ENCODE data around the gene THEM4. TPM values are rescaled to one million over a fixed set of nuclear protein-coding genes. Genes with fewer than 3 reads are reported as not detected.
A peak's percentile ranks its signal among the peaks of the same experiment; 100 is the strongest.
"Not testable (repeated sequence)": the region's sequence is repeated elsewhere in the genome, so short reads cannot be mapped to it uniquely, and the experiment has no call there.

THEM4 gene
- total RNA-seq, 1 donor from 2014 or later, result 15.0 TPM

DNA sequence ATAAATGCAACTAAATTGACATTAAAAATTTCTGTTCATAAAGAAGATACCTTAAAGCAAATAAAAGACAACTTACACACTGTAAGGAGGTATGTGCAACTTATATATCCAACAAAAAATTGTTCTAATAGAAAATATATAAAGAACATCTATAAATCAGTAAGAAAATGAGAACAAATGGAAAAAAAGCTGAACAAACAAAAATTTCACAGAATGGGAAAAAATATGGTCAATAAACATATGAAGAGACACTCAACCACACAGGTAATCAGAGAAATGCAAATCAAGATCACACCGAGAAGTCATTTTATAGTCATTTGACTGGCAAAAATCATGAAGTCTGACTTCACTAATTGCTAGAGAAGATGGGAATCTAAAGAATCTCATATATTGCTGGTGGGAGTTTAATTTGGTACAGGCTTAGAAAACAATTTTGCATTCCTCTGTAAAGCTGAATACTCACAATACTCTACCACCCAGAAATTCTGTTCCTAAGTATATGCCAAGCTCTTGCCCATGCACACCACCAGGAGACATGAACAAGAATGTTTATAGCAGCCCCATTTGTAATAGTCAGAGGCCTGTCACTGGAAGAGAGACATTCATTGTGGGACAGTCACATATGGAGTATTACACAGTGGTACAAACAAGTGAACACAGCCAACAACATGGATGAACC is 33.8 kb downstream of the THEM4 start:
- H3K4me3 ChIP-seq, result no peak overlapping the region
- peaks cover 19% of the 10 kb centered on the region for H3K36me3 ChIP-seq
- no peaks in the 10 kb centered on the region for H3K9me3 ChIP-seq
- intact Hi-C loops (cut with DNase I), result no loop called here
- no peaks in the 10 kb centered on the region for H3K27me3 ChIP-seq (ENCODE audit: low read depth)
- TF ChIP-seq, protein P1, sequence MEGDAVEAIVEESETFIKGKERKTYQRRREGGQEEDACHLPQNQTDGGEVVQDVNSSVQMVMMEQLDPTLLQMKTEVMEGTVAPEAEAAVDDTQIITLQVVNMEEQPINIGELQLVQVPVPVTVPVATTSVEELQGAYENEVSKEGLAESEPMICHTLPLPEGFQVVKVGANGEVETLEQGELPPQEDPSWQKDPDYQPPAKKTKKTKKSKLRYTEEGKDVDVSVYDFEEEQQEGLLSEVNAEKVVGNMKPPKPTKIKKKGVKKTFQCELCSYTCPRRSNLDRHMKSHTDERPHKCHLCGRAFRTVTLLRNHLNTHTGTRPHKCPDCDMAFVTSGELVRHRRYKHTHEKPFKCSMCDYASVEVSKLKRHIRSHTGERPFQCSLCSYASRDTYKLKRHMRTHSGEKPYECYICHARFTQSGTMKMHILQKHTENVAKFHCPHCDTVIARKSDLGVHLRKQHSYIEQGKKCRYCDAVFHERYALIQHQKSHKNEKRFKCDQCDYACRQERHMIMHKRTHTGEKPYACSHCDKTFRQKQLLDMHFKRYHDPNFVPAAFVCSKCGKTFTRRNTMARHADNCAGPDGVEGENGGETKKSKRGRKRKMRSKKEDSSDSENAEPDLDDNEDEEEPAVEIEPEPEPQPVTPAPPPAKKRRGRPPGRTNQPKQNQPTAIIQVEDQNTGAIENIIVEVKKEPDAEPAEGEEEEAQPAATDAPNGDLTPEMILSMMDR (IDR thresholded peaks at IDR 0.05), result no peak
- H3K4me1 ChIP-seq, result no peaks in the 10 kb centered on the region
- DNase-seq (no peak), ATAC-seq (no peak)
- no peak overlapping the region for H3K27ac ChIP-seq

DNA sequence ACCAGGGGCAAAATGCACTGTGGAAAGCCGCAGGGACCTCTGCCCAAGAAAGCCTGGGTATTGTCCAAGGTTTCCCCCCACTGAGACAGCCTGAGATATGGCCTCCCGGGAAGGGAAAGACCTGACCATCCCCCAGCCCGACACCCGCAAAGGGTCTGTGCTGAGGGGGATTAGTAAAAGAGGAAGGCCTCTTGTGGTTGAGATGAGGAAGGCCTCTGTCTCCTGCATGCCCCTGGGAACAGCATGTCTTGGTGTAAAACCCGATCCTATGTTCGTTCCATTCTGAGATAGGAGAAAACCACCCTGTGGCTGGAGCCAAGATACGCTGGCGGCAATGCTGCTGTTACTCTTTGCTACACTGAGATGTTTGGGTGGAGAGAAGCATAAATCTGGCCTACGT is 36.5 kb downstream of the THEM4 start:
- H3K4me3 ChIP-seq; H3K27ac ChIP-seq; H3K4me1 ChIP-seq; ATAC-seq; DNase-seq; H3K9me3 ChIP-seq; H3K27me3 ChIP-seq (ENCODE audit: low read depth); intact Hi-C loops (cut with DNase I): not testable (repeated sequence)
- H3K36me3 ChIP-seq, result peaks cover 19% of the 10 kb centered on the region

DNA sequence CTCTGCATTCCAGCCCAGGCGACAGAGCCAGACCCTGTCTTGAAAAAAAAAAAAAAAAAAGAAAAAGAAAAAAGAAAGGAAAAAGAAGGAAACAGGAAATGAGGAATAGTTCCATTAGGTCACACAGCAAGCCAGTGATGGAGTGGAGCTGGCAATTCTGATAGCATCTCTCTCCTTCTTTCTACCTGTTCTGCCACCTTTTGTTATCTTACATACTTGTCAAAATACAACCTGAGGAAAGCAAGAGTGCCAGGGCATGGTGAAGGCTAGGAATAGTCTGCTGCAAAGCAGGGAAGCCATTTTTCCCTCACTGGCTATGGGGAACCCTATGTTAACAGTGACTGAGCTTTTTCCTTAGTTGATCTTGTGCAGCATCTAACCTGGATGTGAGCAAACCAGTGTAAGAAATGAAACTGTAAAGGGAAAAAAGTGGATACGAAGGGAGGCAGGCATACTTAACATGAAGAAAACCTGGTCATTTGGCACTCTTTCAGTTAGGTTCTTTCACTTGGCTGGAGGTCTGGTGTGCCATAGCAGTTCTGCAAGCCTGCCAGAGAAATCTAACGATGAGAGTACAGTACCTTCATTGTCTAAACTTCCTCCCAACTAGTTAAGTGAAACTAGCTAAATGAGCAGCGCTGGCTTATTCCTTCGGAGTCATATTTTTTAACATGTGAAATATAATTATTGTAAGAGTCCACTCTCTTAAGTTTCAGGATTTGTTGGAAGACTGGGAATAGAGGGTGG is 37.9 kb downstream of the THEM4 start:
- no peak for DNase-seq
- H3K27ac ChIP-seq, result no peak overlapping the region
- no peak overlapping the region for H3K4me3 ChIP-seq
- no peaks in the 10 kb centered on the region for H3K9me3 ChIP-seq
- H3K4me1 ChIP-seq, result no peaks in the 10 kb centered on the region
- no peak for ATAC-seq
- TF ChIP-seq, protein P1 (IDR thresholded peaks at IDR 0.05), result no peak
- H3K36me3 ChIP-seq, result peaks cover 19% of the 10 kb centered on the region
- intact Hi-C loops (cut with DNase I), result no loop called here
- no peaks in the 10 kb centered on the region for H3K27me3 ChIP-seq (ENCODE audit: low read depth)

DNA sequence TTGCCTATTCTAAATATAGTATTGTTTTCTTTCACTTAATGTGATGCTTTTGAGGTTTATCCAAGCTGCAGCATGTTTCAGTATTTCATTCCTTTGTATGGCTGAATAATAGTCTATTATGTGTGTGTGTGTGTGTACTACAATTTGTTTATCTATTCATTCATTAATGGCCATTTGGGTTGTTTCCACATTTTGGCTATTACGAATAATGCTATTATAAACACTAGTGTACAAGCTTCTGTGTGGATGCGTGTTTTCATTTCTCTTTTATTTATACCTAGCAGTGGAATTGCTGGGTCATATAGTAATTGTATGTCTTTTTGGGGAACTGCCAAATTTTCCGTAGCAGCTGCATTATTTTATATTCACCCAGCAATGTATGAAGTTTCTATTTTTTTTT is 40.8 kb downstream of the THEM4 start:
- peaks cover 3% of the 10 kb centered on the region for H3K36me3 ChIP-seq
- ATAC-seq (no peak), DNase-seq (no peak)
- intact Hi-C loops (cut with DNase I), result no loop called here
- H3K27ac ChIP-seq, result no peak overlapping the region
- no peaks in the 10 kb centered on the region for H3K9me3 ChIP-seq
- no peaks in the 10 kb centered on the region for H3K27me3 ChIP-seq (ENCODE audit: low read depth)
- TF ChIP-seq, protein P1 (IDR thresholded peaks at IDR 0.05), result no peak
- H3K4me3 ChIP-seq, result no peak overlapping the region
- no peaks in the 10 kb centered on the region for H3K4me1 ChIP-seq

DNA sequence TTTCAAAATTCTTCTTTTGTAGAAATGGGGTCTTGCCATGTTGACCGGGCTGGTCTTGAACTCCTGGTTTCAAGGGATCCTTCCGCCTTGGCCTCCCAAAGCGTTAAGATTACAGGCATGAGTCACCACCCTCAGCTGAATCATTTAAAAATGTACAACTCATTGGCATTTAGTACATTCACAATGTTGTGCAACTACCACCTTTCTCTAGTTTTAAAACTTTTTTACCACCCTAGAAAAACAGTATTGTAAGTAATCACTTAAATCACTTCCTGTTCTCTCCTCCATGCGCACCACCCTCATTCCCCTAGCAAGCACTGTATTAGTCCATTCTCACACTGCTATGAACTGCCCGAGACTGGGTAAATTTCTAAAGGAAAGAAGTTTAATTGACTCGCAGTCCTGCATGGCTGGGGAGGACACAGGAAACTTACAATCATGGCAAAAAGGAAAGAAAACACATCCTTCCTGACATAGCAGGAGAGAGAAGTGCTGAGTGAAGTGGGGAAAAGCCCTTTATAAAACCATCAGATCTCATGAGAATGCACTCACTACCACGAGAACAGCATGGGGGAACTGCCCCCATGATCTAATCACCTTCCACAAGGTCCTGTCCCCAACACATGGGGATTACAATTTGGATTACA is 41.4 kb downstream of the THEM4 start:
- H3K27ac ChIP-seq, result no peak overlapping the region
- H3K4me1 ChIP-seq, result no peaks in the 10 kb centered on the region
- peak; percentile 32 to 34 for ATAC-seq
- no peaks in the 10 kb centered on the region for H3K36me3 ChIP-seq
- intact Hi-C loops (cut with DNase I), result no loop called here
- no peaks in the 10 kb centered on the region for H3K9me3 ChIP-seq
- no peak overlapping the region for H3K4me3 ChIP-seq
- TF ChIP-seq, protein P1 (IDR thresholded peaks at IDR 0.05), result no peak
- H3K27me3 ChIP-seq (ENCODE audit: low read depth), result no peaks in the 10 kb centered on the region
- DNase-seq, result no peak

DNA sequence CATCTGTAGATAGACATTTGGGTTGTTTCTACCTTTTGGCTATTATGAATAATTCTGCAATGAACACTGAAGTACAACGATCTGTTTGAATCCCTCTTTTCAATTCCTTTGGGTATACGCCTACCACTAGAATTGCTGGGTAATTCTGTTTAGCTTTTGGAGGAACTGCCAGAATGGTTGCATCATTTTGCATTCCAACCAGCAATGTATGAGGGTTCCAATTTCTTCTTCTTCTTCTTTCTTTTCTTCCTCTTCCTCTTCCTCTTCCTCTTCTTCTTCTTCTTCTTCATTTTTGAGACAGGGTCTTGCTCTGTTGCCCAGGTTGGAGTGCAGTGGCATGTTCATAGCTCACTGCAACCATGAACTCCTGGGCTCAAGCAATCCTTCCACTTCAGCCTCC is 42.0 kb downstream of the THEM4 start:
- no peak overlapping the region for H3K27ac ChIP-seq
- DNase-seq, result no peak
- H3K4me1 ChIP-seq, result no peaks in the 10 kb centered on the region
- intact Hi-C loops (cut with DNase I), result no loop called here
- no peaks in the 10 kb centered on the region for H3K27me3 ChIP-seq (ENCODE audit: low read depth)
- no peaks in the 10 kb centered on the region for H3K36me3 ChIP-seq
- TF ChIP-seq, protein P1 (IDR thresholded peaks at IDR 0.05), result no peak
- ATAC-seq, result peak in 1 of 2 donors; percentile 9
- H3K4me3 ChIP-seq, result no peak overlapping the region
- H3K9me3 ChIP-seq, result no peaks in the 10 kb centered on the region
